Posterior vena cava (tissue), 2 donors: ENCODE results near the gene GFY. TPM values are rescaled to one million over a fixed set of nuclear protein-coding genes. Genes with fewer than 3 reads are reported as not detected.
A peak's percentile ranks its signal among the peaks of the same experiment; 100 is the strongest.

Experiments used
- DNase-seq: peaks from one replicate; pipeline ENCODE4 v3.0.0-alpha.2; 2020; ENCODE audit warnings: low spot score
- intact Hi-C, 2 donors: fragments of 100-400 bp; cut with DNase I; formaldehyde crosslinking; loops; one replicate each; pipeline versions ENCODE4 v1.14.1 to v1.14.2; 2022 to 2023
- long read RNA-seq, 2 donors: library from polyadenylated mRNA; unstranded; transcript quantifications; one replicate each; pipeline ENCODE4 v2.0.0, GENCODE V29; 2020 to 2021
- total RNA-seq, 2 donors: library from RNA; stranded (reverse); fragmentation: NEBNext Ultra II Directional; extraction: Animal tissue kit (Norgen Biotek cat#: 25700); gene quantifications; one replicate each; pipeline ENCODE4 v1.2.1, GENCODE V29; 2021
- donor health status: DM: yes; HTN: yes; CAD: no.
- donor health status: DM: yes; HTN: yes; CAD: no.

GFY gene
- total RNA-seq: not detected
- long read RNA-seq, donor 1: 0 reads
- long read RNA-seq, donor 2: 0 reads

- DNase-seq: no peak
- intact Hi-C loops: no loop called here
Observed at GRCh38 chr19:49425178-49425577, at the start of gene GFY. Gene GFY, plus strand, starts transcription at chr19:49425388. Its CDS starts 1,043 bp downstream, at chr19:49426431.

- no peak for DNase-seq
- intact Hi-C loops: no loop called here
Observed at GRCh38 chr19:49378512-49378911, 46.7 kb upstream of the GFY start.

- intact Hi-C loops: no loop called here
- no peak for DNase-seq
Observed at GRCh38 chr19:49380391-49380790, 44.8 kb upstream of the GFY start.

- intact Hi-C loops: no loop called here
- no peak for DNase-seq
Observed at GRCh38 chr19:49382639-49383038, 42.5 kb upstream of the GFY start.

DNA sequence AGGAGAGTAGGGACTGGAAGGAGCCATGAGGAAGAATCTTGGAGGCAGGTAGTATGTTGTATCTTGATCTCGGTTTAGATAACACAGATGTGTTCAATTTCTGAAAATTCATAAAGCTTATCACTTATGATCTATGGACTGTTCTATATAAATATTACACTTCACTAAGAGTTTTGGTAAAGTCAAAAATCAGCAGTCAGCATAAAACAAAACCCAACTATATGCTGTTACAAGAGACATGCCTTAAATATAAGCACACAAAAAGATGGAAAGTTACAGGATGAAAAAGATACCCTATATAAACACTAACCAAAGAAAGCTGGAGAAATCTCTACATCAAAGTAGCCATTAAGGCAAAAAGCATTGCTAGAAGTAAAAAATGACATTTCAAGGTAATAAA lies 41.6 kb upstream of the GFY start:
- intact Hi-C loops: no loop called here
- no peak for DNase-seq

GRCh38 chr19:49387936-49388372 lies 37.2 kb upstream of the GFY start, which contains the start of gene KASH5:
Gene KASH5, plus strand, starts transcription at chr19:49388249. Its CDS starts 2,635 bp downstream, at chr19:49390884.
- intact Hi-C loops: no loop called here
- DNase-seq: peak; percentile 95

GRCh38 chr19:49389406-49389805 lies 35.8 kb upstream of the GFY start:
- intact Hi-C loops: no loop called here
- peak; percentile 72 for DNase-seq

DNA sequence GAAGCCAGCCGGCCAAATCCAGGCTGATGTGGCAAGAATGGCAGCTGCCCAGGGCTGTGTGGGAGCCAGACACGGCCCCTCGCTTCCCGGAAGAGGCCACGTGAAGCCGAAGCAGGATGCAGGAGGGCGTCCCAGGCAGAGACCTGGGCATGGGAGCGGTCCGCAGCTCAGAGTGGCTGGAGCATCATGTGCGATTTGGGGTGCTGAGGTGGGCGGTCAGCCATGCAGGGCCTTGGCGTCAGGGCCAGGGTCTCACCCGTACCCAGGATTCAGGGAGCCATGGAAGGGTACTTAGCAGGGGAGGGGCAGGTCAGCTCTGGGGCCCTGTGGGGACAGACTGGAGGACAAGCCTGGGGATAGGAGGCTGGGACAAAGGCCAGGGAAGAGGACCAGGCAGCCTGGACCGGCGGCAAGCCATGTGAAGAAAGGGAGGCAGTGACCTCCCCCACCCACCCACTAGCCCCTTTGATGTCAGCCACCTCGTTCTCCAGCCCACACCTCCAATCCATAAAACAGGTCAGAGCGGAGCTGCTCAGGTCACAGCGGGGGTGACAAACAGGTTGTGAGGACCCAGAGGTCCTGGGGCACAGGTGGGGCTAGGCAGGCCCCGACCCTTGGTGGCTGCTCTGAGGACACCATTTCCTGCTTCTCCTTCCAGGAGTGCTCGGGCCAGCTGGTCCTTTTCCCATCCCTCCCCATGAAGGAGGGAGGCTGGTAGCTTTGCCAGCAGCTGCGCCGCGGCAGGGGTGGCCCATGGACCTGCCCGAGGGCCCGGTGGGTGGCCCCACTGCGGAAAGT lies 34.9 kb upstream of the GFY start:
- intact Hi-C loops: loop anchor here (2.0 to 5.0 kb wide), 2 partner anchors 50 to 52 kb away; partner anchors contain the start of gene SLC17A7 (in 2 of the 2)
- peak; percentile 68 for DNase-seq

DNA sequence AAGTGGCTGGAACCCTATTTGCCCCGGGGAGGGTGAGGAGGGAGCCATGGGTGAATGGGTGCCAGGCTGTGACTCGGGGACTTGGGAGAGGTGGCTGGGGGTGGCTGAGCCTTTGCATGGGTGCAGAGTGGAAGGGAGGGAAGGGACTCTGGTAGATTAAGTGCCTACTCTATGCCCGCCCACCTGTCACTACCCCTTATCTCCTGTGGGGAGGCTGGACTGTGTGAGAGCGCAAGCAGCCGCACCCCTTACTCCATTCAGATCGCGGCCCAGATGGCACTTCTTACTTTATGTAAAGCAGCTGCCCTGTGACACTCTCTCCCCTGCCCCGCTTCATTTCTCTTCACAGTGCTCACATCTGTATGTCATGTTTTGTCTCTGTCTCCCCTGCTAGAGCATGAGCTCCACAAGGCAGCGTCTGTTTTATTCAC lies 34.2 kb upstream of the GFY start:
- no peak for DNase-seq
- intact Hi-C loops: loop anchor here (2.0 to 5.0 kb wide), 2 partner anchors 50 to 51 kb away; partner anchors contain the start of gene SLC17A7 (in 2 of the 2)

GRCh38 chr19:49391581-49392399 lies 33.4 kb upstream of the GFY start:
- intact Hi-C loops: loop anchor here (2.0 to 5.0 kb wide), 2 partner anchors 49 to 51 kb away; partner anchors contain the start of gene SLC17A7 (in 2 of the 2)
- peak; percentile 91 for DNase-seq

- DNase-seq: peak; percentile 50
- intact Hi-C loops: loop anchor here in 1 of 2 donors (5.0 kb wide), 1 partner anchor 48 kb away; the partner anchor contains the start of gene SLC17A7
Observed at GRCh38 chr19:49393881-49394280, 31.3 kb upstream of the GFY start.

DNA sequence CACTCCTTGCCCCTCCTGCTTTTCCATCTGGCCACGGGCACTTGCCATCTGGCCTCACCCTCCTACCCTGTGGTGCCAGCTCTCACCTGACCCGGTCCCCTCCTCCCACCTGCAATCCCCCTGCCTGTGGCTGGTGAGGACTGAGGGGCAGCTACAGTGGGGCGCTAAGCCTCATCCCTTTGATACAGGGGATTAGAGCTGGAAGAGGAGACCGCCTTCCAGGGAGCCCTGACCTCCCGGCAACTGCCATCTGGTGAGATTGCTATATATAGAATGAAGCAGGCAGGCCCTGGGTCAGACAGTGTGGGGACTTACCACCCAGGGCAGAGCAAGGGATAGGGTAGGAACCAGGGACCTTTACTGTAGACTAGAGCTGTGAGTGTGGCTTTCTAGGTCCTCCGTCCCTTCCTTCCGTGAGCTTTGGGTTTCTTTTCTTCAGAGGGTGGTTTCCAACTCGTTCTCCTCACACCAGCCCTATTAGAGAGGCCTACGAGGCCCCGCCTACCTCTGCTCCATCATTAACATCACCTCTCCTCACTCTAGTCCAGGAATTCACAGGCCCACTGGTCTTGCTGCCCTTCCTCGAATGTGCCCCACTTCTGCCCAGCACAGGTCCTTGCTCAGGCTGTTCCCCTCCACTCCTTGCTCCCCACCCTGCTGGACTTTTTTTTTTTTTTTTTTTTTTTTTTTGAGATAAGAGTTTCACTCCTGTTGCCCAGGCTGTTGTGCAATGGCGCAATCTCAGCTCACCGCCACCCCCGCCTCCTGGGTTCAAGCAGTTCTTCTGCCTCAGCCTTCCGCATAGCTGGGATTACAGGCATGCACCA lies 29.4 kb upstream of the GFY start:
- DNase-seq: peak; percentile 55
- intact Hi-C loops: no loop called here

GRCh38 chr19:49396738-49397505 lies 28.3 kb upstream of the GFY start:
- peak; percentile 61 for DNase-seq
- intact Hi-C loops: no loop called here

GRCh38 chr19:49398001-49398615 lies 27.1 kb upstream of the GFY start:
- peak; percentile 41 for DNase-seq
- intact Hi-C loops: no loop called here

- peak; percentile 51 for DNase-seq
- intact Hi-C loops: no loop called here
Observed at GRCh38 chr19:49398931-49399330, 26.3 kb upstream of the GFY start.

DNA sequence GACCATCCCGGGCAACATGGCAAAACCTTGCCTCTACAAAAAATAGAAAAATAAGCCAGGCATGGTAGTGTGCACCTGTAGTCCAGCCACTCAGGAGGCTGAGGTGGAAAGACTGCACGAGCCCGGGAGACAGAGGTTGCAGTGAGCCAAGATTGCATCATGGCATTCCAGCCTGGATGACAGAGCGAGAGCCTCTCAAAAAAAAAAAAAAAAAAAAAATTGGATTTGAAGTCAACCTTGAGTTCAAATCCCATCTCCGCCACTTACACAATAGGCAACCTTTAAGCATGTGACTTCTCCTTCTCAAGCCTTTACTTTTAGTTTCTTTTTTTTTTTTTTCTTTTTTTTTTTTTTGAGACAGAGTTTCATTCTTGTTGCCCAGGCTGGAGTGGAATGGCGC lies 25.2 kb upstream of the GFY start:
- intact Hi-C loops: no loop called here
- no peak for DNase-seq

DNA sequence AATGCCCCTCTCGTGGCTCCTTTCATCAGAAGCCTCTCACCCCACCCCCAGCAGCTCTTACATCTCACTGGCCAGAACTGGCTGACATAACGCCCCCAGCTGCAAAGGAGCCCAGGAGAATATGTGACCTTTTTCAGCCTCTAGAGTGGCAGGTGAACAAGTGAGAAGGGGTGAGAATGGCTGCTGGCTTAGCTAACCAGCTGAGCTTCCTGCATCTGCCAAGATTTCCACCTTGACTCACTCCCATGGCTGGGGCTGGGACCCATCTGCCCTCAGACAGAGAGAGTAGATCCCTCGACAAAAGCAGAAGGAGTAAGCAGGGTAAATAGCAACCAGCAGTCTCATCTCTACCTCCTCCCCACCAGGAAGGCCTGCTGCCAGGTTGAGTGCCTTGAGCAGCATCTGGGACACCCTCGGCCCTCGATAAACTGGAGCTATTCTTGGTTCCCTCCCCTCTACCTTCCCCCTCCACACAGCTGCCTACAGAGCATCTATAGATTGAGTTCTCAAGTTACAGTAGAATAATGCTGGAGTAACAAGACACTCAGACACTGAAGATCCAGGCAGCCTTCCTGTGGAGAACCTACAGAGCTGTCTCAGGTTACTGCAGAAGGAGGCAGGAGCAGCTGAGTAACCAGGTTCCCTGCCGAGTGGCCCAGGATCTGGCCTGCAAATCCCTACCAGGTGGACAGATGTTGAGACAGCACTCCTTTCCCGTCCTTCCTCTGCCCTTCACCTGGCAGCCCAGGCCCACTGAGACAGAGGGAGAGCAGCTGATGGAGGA lies 21.6 kb upstream of the GFY start:
- intact Hi-C loops: no loop called here
- no peak for DNase-seq
